GM19324 (cell line): ENCODE data around the gene TRPM5.
"Not testable (repeated sequence)": the region's sequence is repeated elsewhere in the genome, so short reads cannot be mapped to it uniquely, and the experiment has no call there.

ENCODE experiments used
- ATAC-seq: cut with Tn5 transposase; IDR thresholded peaks from one replicate; pipeline ENCODE4 v1.9.1; 2021; ENCODE audit warnings: mild to moderate bottlenecking, moderate library complexity; ENCODE audit not compliant: unreplicated experiment, low FRiP score

The TRPM5 gene, protein sequence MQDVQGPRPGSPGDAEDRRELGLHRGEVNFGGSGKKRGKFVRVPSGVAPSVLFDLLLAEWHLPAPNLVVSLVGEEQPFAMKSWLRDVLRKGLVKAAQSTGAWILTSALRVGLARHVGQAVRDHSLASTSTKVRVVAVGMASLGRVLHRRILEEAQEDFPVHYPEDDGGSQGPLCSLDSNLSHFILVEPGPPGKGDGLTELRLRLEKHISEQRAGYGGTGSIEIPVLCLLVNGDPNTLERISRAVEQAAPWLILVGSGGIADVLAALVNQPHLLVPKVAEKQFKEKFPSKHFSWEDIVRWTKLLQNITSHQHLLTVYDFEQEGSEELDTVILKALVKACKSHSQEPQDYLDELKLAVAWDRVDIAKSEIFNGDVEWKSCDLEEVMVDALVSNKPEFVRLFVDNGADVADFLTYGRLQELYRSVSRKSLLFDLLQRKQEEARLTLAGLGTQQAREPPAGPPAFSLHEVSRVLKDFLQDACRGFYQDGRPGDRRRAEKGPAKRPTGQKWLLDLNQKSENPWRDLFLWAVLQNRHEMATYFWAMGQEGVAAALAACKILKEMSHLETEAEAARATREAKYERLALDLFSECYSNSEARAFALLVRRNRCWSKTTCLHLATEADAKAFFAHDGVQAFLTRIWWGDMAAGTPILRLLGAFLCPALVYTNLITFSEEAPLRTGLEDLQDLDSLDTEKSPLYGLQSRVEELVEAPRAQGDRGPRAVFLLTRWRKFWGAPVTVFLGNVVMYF (N-terminal part only)

DNA sequence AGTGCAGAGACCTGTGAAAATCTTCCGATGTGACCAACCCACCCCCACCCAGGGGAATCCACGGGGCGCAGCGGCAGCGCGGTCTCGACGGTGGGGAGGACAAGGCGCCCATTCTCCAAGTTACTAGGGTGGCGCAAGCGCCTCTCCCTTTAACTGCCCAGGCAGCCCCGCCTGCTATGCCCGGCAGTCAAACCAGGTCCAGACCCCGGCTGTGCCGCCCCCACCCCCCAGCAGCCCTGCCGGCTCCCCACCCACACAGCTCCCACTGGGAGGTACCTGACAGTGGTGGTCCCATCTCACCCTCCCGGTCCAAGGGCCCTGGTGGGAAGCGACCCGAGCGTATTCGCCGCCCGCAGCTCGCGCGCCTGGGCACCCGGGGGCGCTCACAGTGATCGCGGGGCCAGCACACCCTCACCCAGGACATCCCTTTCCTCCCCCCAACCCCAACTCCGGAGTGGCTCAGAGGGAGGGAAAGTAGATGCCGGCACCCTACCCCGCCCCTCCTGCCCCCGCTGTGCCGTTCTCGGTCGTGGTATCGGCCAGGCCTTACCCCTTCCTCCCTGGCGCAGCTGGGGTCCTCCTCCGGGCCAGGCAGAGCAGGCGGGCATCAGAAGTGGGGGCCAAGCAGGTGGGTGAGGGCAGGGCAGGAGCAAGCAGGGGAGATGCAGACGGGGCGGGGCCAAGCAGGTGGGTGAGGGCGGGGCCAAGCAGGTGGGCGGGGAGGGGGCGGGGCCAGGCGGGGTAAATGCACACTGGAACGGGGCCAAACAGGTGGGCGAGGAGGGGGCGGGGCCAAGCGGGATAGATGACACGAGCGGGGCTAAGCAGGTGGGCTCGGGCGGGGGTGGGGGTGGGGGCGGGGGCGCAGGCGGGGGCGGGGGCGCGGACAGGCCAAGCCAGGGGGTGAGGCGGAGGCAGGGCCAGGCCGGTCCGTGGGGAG, at the start of gene TRPM5:
Gene TRPM5, minus strand, starts transcription at position 634 of the 940 bp plus-strand sequence. CDS start 21,478 bp downstream, outside the sequence.
- ATAC-seq = no peak

DNA sequence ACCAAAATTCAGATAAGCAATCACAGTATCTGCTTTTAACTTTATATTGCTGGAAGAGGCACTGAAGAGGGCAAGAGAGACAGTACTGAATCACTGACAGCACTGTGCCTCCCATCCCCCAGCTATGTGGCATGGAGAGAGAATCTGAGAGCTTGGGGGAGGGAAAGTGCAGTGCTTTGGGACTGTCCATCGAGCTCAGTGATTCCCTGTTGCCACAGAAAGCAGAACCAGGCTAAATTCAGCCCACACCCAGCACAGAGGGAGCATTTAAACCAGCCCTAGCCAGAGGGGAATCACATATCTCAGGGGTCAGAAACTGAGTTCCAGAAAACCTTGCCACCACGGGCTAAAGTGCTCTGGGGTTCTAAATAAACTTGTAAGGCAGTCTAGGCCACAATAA, 44.8 kb upstream of the TRPM5 start:
- no peak for ATAC-seq

DNA sequence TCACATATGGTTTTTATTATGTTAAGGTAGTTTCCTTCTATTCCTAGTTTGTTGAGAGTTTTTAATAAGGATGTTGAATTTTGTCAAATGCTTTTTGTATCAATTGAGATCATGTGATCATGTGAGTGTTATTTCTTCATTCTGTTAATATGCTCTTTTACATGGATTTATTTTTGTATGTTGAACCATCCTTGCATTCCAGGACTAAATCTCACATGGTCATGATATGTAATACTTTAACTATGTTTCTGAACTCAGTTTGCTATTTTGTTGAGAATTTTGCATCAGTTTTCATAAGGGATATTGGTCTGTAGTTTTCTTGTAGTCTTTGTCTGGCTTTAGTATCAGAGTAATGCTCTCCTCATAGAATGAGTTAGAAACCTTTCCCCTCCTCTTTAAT, 43.7 kb upstream of the TRPM5 start:
- no peak for ATAC-seq

DNA sequence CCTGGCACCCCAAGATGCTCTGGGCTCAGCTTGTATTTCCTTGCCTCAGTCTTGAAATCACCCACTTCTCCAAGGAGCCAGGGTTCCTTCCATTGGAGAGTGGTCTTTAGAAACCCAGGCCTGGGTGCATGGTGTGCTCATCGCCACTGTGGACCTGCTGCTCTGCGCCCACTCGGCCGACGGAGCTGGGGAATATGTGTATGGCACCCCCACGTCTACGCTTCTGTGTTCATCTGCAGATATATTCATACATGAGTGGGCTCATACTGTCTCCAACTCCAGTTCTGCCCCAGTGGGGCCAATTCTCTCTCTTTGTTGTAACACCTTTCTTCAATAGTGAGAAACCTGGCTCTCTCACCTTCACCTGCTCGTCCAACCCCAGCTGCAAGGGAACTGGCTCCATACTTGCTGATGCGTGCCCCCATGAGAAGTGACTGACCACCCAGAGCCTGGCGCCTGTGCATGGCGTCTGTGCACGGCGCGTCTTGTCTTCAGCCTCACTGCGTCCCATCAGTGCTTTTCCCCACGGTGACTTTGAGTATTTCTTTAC, 40.3 kb upstream of the TRPM5 start:
- ATAC-seq = no peak

DNA sequence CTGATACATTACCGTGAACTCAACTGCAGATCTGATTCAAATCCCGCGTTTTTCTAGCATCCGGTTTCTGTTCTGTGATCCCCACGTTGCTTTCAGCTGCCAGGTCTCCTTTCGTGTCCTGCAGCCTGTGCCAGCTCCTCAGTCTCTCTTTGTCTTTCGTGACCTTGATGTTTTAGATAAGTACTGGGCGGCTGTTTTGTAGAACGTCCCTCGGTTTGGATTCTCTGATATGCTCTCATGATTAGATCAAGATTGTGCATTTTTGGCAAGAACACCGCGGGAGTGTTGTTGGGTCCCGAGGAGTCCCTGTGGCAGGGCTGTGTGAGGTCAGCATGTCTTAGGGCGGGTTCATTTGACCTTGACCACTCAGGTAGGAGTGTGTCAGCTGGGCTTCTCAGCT, 39.1 kb upstream of the TRPM5 start:
- no peak for ATAC-seq

DNA sequence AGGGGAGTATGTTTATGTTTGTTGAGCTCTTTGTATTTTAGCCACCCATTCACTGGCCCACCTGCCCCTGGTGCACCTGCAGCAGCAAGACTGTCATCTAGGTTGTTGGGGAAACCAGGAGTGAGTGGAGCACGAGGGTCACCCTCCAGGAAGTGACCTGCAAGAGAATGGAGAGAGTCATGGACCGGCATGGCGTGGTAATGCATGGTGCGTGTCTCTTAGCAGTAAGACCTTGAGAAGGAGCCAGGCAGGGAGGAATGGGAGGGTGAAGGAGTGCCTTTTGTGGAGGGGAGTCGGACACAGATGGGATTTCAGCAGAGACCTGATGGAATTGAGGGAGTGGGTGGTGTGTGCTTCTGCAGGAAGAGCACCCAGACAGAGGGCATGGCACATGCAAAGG, 38.4 kb upstream of the TRPM5 start:
- ATAC-seq = no peak

DNA sequence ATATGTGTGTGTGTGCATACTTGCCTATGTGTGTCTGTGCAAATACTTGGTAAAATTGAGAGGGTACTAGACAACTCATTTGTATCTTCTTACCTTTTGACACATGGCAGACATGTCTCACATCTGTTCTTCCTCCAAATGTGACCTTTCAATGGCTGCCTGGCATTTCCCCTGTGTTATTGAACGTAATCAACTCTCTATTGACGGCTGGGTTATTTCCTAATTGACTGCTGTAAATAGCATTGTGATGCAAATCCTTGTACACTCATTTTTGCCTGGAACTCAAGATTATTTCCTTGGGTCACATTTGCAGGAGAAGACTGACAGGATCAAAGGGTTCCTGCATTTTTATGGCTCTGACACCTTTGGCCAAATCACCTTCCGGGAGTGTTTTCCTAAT, 37.9 kb upstream of the TRPM5 start:
- ATAC-seq = no peak

DNA sequence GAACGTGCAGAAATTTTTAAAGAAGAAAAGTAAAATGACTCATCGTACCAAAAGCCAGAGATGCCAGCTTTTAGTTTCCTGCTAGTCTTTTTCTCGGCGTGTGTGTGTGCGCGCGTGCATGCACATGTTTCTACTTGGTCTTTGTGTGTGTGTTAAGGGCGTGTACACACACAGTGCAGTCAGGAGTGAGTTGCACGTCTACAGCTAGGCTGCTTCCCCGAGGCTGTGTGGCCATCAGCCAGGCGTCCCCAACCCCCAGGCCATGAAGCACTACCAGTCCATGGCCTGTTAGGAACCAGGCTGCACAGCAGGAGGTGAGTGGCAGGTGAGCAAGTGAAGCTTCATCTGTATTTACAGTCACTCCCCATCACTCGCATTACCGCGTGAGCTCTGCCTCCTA, 36.9 kb upstream of the TRPM5 start:
- no peak for ATAC-seq

DNA sequence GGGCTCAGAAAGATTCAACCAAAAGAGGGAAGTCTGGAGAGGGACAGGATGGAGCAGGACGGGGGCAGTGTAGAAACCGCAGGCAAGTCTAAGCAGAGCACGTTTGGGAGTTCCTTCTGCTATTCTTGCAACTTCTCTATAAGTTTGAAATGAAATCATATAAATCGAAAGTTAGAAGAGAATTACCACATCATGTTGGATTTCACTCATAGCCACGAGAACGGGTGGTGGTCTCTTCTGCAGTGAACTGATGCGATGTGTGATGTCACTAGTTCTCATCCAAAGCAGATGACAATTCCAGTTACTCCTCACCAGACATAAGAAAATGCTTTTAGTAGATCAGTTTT, 36.5 kb upstream of the TRPM5 start:
- no peak for ATAC-seq

DNA sequence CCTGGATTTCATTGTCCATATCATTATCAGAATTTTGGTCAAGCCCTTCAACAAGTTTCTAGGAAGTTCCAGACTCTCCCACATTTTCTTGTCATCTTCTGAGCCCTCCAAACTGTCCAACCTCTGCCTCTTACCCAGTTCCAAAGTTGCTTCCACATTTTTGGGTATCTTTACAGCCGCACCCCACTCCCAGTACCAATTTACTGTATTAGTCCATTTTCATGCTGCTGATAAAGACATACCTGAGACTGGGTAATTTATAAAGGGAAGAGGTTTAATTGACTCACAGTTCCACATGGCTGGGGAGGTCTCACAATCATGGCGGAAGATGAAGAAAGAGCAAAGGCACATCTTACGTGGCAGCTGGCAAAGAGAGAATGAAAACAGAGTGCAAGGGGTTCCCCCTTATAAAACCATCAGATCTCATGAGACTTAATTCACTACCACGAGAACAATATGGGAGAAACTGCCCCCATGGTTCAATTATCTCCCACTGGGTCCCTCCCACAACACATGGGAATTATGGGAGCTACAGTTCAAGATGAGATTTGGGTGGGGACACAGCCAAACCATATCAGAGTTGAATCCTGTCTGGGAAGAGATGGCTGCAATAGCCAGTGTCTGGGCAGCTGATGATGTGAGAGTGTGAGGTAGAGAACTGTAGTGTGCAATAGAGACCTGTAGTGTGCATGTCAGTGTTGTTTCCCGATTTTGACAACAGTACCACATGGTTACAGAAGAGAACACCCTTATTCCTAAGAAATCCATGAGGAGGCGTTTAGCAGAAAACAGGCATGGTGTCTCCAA, 36.0 kb upstream of the TRPM5 start:
- ATAC-seq = not testable (repeated sequence)

DNA sequence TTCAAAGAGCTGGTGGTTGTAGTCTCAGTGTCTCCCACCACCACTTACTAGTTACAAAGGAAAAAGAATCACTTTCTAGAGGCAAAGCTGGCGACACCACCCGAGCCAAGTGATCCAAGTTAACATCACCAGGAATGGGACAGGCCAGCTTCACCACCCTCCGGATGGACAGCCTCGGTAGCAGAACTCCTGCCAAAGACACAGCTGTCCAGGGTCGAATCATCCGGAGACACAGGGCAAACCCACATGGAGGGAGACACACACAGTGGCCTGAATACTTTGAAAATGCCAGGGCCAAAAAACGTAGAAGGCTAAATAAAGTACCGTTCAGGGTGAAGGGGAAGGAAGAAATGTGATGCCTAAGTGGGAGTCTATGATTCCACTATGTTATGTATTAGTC, 33.6 kb upstream of the TRPM5 start:
- no peak for ATAC-seq

DNA sequence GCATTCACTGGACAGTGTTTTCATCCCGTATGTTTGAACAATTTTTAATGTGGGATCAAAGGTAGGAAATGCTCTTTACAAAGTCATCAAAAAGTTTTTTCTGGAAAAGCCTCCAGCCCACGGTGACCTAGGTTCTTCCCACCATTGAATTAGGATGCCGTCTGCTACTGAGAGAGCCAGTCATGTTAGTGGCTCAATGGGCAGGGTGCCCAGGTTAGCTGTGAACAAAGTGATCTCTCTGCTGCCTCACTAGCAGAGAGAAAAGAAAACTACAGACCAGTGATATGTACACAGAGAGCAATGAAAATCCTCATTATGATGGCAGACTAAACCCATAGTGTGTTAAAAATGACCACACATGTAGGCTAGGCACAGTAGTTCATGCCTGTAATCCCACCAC, 32.9 kb upstream of the TRPM5 start:
- no peak for ATAC-seq

DNA sequence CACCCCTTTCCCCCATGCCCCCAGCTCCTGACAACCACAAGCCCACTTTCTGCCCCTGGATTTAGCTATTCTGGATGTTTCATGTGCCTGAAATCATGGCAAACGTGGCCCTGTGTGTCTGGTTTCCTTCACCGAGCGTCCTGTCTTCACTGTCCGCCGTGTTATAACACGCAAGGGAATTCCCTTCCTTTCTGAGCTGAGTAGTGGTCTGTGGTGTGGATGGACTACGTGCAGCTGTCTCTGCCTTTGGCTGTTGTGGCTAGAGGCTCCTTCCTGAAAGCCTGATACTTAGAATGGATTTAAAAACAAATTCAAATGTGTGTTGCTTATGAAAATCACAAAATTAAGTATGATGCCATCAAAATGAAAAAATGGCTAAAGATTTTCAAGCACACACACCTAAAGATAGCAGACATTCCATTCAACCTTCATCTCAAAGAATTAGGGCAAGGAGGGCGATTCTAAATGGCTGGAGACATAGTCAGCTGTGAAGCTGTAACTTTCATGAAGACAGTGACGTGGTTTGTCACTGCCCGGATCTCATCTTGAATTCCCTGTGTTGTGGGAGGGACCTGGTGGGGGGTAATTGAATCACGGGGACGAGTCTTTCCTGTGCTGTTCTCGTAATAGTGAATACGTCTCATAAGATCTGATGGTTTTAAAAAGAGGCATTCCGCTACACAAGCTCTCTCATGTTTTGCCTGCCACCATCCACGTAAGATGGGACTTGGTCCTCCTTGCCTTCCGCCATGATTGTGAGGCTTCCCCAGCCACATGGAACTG, 31.0 kb upstream of the TRPM5 start:
- no peak for ATAC-seq

DNA sequence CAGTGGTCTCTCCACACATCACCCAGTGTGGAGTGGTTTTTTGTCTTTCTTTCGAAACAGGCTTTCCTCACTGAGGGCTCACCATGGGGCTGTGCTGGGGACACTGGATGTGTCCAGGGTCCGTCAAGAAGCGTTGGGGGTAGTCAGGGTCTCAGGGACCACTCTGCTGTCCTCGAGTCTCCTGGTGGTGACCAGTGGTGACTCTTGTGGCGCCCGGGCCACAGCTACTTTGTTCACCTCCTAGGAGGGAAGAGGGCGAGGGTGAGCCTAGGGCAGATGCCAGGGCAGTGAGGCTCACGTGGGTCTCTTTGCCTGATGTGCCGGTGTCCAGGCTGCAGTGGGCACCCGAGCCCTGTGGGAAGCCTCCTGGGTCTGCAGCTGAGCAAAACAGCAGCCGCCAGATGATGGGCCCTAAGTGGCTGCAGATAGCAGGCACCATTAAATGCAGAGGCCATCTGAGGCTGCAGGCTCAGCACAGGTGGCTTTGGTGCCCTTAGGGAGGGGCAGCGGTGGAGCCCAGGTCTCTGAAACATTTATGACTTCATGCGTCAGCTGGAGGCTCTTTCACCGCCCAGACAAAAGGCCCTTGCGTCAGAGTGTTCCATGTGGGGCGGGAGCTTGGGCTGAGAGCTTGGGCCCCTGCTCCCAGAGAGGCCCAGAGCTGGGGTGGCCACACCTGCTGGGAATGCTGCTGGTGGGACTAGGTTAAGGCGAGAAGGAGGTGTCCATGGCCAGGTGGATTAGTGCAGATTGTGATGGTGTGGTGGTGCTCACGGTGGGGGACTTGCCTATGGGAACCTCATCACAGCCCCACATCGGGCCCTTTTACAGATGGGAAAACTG, 30.0 kb upstream of the TRPM5 start:
- no peak for ATAC-seq

DNA sequence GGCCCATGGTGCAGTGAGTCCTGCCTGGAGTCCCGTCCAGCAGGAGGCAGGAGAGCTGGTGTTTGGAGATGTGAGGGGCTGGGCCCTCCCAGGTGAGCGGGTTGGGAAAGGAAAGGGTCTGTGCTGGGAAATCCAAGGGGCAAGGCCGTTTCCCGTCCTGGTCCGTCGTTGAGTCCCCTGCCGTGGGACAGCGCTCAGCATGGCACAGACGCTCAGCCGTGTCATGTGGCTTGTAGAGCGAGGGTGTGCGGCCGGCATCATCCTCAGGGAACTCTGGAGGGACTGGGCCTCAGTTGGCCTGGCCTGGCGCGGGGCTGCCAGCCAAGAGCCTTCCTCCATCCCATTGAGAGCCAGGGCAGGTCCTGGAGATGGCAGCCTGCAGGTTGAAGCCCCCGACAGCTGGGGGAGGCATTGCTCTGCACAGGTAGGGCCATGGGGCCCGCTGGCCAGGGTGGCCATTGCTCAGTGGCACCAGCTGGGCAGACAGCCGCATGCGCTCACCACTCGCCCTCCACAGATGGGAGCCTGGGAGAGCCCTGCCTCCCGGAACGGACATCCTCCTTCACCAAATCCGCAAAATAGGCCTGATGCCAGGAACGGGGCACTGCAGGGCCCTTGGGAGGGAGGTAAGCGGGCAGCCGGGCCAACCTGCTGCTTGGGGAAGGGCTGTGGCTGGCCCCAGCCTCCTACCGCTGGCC, 29.2 kb upstream of the TRPM5 start:
- no peak for ATAC-seq

DNA sequence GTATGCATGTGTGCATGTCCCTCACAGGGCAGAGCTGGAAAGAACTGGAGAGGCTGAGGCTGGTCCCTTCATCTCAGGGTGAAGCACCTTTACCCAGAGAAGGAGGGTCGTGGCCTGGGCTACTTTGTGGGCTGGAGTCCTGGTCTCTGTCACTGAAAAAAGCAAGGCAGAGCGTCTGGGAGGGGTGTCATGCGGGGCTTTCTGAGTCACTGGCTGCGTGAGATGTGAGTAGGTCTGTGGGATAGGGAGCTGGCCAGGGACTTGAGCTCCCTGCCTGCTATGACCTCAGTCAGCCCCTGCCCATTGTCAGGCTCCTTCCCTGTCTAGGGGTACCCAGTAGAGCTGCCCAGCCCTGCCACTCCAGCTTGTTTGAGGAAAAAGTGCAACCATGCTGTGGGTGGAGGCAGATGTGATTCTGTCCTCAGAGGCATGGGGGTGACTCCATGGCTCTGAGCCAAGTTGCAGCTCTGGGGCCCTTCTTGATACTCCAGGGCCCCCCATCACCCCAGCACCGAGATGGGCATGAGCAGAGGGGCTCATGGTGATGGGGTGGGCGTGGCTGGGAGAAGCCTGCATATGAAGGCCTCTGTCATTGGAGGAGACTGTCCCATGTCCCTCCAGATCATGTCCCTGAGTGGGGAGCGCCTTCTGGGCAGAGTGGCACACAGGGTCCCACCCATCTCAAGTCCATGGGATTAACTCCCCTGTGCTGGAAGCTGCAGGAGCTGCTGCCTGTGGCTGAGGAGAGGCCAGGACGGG, 28.3 kb upstream of the TRPM5 start:
- ATAC-seq = no peak

DNA sequence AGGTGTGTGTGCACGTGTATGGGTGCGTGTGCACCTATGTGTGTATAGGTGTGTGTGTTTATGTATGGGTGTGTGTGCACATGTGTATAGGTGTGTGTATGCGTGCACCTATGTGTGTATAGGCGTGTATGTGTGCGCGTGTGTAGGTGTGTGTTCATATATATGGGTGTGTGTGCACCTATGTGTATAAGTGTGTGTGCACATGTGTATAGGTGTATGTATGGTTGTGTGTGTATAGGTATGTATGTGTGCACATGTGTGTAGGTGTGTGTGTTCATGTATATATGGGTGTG, 27.4 kb upstream of the TRPM5 start:
- ATAC-seq = no peak
